Prostate gland (tissue), 2 donors: ENCODE results near the gene SPINK9. TPM values are rescaled to one million over a fixed set of nuclear protein-coding genes. Genes with fewer than 3 reads are reported as not detected.

ENCODE experiments used
- DNase-seq: peaks from one replicate; pipeline ENCODE4 v3.0.0-alpha.2; 2019; ENCODE audit warnings: low spot score
- H3K27ac ChIP-seq, 2 donors: fragments of 200-600 bp; sonication (generic); 2 replicates each; pipeline ENCODE4 v1.5.1; 2017 to 2019
- H3K27me3 ChIP-seq: fragments of 200-600 bp; sonication (generic); replicated peaks from 2 replicates; pipeline ENCODE4 v1.5.1; 2019; ENCODE audit not compliant: insufficient read depth
- H3K36me3 ChIP-seq, 2 donors: fragments of 200-600 bp; sonication (generic); 1 replicate in 1 of 2; 2 replicates in 1 of 2; pipeline versions ENCODE4 v1.5.1 to v1.8.1; 2017 to 2019
- H3K4me1 ChIP-seq: fragments of 200-600 bp; sonication (generic); replicated peaks from 2 replicates; pipeline ENCODE4 v1.5.1; 2019
- H3K4me3 ChIP-seq, 2 donors: fragments of 200-600 bp; sonication (generic); 2 replicates each; pipeline ENCODE4 v1.5.1; 2017 to 2019
- H3K9me3 ChIP-seq: fragments of 200-600 bp; sonication (generic); 2 replicates; pipeline ENCODE4 v1.5.1; 2017
- CTCF ChIP-seq, 4 experiments: fragments of 200-600 bp in 2 of 4; fragments of 450-650 bp in 2 of 4; sonication (generic) in 2 of 4; IDR thresholded peaks; 1 replicate in 3 of 4; 2 replicates in 1 of 4; pipeline ENCODE4 v1.5.1; 2016 to 2019; ENCODE audit warnings: antibody characterized with exemption in 4 of 4, mild to moderate bottlenecking in 2 of 4, moderate library complexity in 2 of 4
- POLR2A ChIP-seq: fragments of 450-650 bp; IDR thresholded peaks from one replicate; pipeline ENCODE4 v1.6.1; 2016; ENCODE audit warnings: antibody characterized with exemption, mild to moderate bottlenecking
- POLR2AphosphoS5 ChIP-seq: sonication (generic); formaldehyde crosslinking; IDR thresholded peaks from one replicate; pipeline ENCODE4 v1.6.1; 2017; ENCODE audit warnings: antibody characterized with exemption
- WGBS: methylation state at CpG from one replicate; pipeline ENCODE4 v1.1.5; 2018; 5-methylcytosine and 5-hydroxymethylcytosine counted together
- intact Hi-C: fragments of 100-400 bp; cut with DNase I; formaldehyde crosslinking; loops from one replicate; pipeline ENCODE4 v1.14.2; 2022
- small RNA-seq, 2 donors: library from RNA; depleted of rRNA; stranded (forward); fragments of <200 nt; gene quantifications; one replicate each; pipeline ENCODE3, GENCODE V24; 2016
- total RNA-seq, 2 donors: library from RNA; depleted of rRNA; stranded (reverse); fragments of >200 nt; gene quantifications; one replicate each; pipeline ENCODE4 v1.1.0, GENCODE V29; 2016

Gene SPINK9
- total RNA-seq, 2 donors from 2014 or later = not detected

GRCh38 chr5:148384380-148384737 lies 49.0 kb downstream of the SPINK9 start:
- H3K36me3 ChIP-seq = no peaks in the 10 kb centered on the region
- 1% methylated on average over 6 of the region's 6 CpGs for WGBS
- H3K27ac ChIP-seq = peak overlapping the region; percentile 75 to 90
- peaks cover 23% of the 10 kb centered on the region for H3K4me1 ChIP-seq
- H3K9me3 ChIP-seq = no peaks in the 10 kb centered on the region
- peak overlapping the region; percentile 59 to 90 for H3K4me3 ChIP-seq
- H3K27me3 ChIP-seq = no peaks in the 10 kb centered on the region
- TF ChIP-seq POLR2AphosphoS5 = no peak
- no peak for TF ChIP-seq CTCF (IDR thresholded peaks at IDR 0.05)
- TF ChIP-seq POLR2A = no peak
- intact Hi-C loops = no loop called here
- DNase-seq = no peak

- Histone ChIP-seq H3K4me3 (peak overlapping the region in 1 of 2 donors; percentile 90), H3K9me3 (no peaks in the 10 kb centered on the region), H3K27ac (peak overlapping the region in 1 of 2 donors; percentile 90), H3K36me3 (no peaks in the 10 kb centered on the region), H3K4me1 (peaks cover 23% of the 10 kb centered on the region), H3K27me3 (no peaks in the 10 kb centered on the region)
- TF ChIP-seq POLR2A = no peak
- TF ChIP-seq POLR2AphosphoS5 = peak; percentile 53
- TF ChIP-seq CTCF (IDR thresholded peaks at IDR 0.05) = no peak
- intact Hi-C loops = no loop called here
- no peak for DNase-seq
- WGBS = 61% methylated on average over 1 of the region's 1 CpG
Observed at GRCh38 chr5:148385094-148385493, 49.7 kb downstream of the SPINK9 start.

GRCh38 chr5:148386041-148386440 lies 50.7 kb downstream of the SPINK9 start:
- Histone ChIP-seq H3K27ac (peak overlapping the region in 1 of 2 donors; percentile 90), H3K36me3 (no peaks in the 10 kb centered on the region), H3K4me3 (no peak overlapping the region), H3K9me3 (no peaks in the 10 kb centered on the region), H3K27me3 (no peaks in the 10 kb centered on the region), H3K4me1 (peaks cover 23% of the 10 kb centered on the region)
- DNase-seq = no peak
- WGBS = 88% methylated on average over 1 of the region's 1 CpG
- intact Hi-C loops = no loop called here
- TF ChIP-seq POLR2AphosphoS5 = no peak
- no peak for TF ChIP-seq POLR2A
- no peak for TF ChIP-seq CTCF (IDR thresholded peaks at IDR 0.05)

GRCh38 chr5:148387325-148387724 lies 52.0 kb downstream of the SPINK9 start:
- Histone ChIP-seq H3K4me1 (peaks cover 23% of the 10 kb centered on the region), H3K27ac (no peak overlapping the region), H3K36me3 (no peaks in the 10 kb centered on the region), H3K4me3 (no peak overlapping the region), H3K27me3 (no peaks in the 10 kb centered on the region), H3K9me3 (no peaks in the 10 kb centered on the region)
- intact Hi-C loops = no loop called here
- no peak for TF ChIP-seq CTCF (IDR thresholded peaks at IDR 0.05)
- no peak for TF ChIP-seq POLR2AphosphoS5
- no peak for TF ChIP-seq POLR2A
- WGBS = 81% methylated on average over 3 of the region's 3 CpGs
- DNase-seq = no peak

- Histone ChIP-seq H3K4me3 (no peak overlapping the region), H3K9me3 (no peaks in the 10 kb centered on the region), H3K27me3 (no peaks in the 10 kb centered on the region), H3K4me1 (peaks cover 20% of the 10 kb centered on the region), H3K36me3 (no peaks in the 10 kb centered on the region), H3K27ac (peak overlapping the region in 1 of 2 donors; percentile 33)
- intact Hi-C loops = no loop called here
- peak; percentile 47 for TF ChIP-seq POLR2AphosphoS5
- no peak for TF ChIP-seq POLR2A
- WGBS = 67% methylated on average over 1 of the region's 1 CpG
- DNase-seq = no peak
Observed at GRCh38 chr5:148388696-148389095, 53.3 kb downstream of the SPINK9 start.

Small RNAs within 50 kb of the gene (small RNA-seq; reads per million reads assigned to genes)
- gene RF00017 = 0 reads per million in 2 donors

Other genes starting within 250 kb of the SPINK9 start
- gene SPINK14, start 167.0 kb upstream of the SPINK9 start, total RNA-seq = not detected
- gene SPINK6, start 132.5 kb upstream of the SPINK9 start, total RNA-seq = not detected
- gene MARCOL, start 97.0 kb upstream of the SPINK9 start, total RNA-seq = not detected
- not detected for gene SPINK13, start 66.8 kb upstream of the SPINK9 start, total RNA-seq
- gene SPINK7, start 23.1 kb upstream of the SPINK9 start, total RNA-seq = not detected
- gene FBXO38, start 48.4 kb downstream of the SPINK9 start, total RNA-seq = 10 to 100 TPM; 47.1 to 53.2 TPM